ENCODE data around the gene ZFP36L1. TPM values are rescaled to one million over a fixed set of nuclear protein-coding genes. Genes with fewer than 3 reads are reported as not detected.

Gene ZFP36L1
- total and polyA plus RNA-seq, 10 donors, result 65.7 to 443 (median 305) TPM

DNA sequence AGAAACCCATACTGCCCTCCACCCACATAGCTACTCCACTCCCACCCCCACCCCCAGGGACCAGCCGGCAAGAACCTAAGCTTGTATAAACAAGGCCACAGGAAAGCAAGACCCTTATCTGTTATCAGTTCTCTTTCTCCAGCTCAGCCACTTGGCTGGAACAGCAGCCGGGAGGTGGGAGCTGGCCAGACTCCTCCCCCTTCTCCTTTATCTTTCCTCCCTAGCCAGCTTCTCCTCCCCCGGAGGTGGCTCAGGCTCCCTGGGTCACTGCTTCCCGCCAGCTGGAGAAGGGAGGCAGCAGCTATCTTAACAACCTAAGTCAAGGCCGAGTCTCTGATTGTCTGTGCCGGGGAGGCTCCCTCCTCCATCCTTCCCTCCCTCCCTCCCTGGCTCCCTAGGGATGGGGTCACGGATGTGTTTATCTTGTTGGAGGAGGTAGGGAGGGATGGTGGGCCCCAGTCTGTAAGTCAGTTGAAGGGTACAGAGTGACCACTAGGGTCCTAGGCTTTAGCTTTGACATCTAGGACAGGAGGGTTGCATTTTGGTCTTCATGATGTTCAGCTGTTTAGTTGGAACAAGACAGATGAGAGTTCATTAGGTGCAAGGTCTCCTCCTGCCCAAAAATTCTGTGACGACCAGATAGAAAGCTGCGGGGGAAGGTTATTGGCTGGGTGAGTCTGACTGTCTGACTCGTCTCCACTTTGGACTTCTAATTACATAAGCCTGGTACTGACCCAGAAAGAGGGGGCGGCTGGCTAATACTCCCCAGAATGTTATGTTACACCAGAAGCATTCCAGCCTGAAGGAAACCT is 29.7 kb downstream of the ZFP36L1 start:
- no peak overlapping the region for H3K4me3 ChIP-seq
- peak; percentile 83 for DNase-seq
- H3K27ac ChIP-seq, result peak overlapping the region; percentile 27 to 75 (median 63)
- intact Hi-C loops (cut with DNase I; ENCODE audit: low total_unique reads), result no loop called here
- H3K27me3 ChIP-seq (replicated peaks in 1 of 7), result no peaks in the 10 kb centered on the region
- H3K9me3 ChIP-seq, result no peaks in the 10 kb centered on the region
- WGBS, 5 donors, result 40 to 58% (median 57%) methylated on average over 10 to 11 of the region's 11 CpGs
- TF ChIP-seq POLR2A (IDR thresholded peaks at IDR 0.05), result no peak
- peak; percentile 22 to 83 (median 74) for TF ChIP-seq POLR2AphosphoS5 (IDR thresholded peaks at IDR 0.05)
- TF ChIP-seq, protein P1, sequence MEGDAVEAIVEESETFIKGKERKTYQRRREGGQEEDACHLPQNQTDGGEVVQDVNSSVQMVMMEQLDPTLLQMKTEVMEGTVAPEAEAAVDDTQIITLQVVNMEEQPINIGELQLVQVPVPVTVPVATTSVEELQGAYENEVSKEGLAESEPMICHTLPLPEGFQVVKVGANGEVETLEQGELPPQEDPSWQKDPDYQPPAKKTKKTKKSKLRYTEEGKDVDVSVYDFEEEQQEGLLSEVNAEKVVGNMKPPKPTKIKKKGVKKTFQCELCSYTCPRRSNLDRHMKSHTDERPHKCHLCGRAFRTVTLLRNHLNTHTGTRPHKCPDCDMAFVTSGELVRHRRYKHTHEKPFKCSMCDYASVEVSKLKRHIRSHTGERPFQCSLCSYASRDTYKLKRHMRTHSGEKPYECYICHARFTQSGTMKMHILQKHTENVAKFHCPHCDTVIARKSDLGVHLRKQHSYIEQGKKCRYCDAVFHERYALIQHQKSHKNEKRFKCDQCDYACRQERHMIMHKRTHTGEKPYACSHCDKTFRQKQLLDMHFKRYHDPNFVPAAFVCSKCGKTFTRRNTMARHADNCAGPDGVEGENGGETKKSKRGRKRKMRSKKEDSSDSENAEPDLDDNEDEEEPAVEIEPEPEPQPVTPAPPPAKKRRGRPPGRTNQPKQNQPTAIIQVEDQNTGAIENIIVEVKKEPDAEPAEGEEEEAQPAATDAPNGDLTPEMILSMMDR (IDR thresholded peaks at IDR 0.05 in 8 of 11, conservative IDR thresholded peaks at IDR 0.05 in 3 of 11), result peak in 3 of 11 experiments; percentile 21 to 36 (median 23)
- peaks cover 8 to 77% (median 32%) of the 10 kb centered on the region in 6 donors for H3K4me1 ChIP-seq
- H3K36me3 ChIP-seq, result no peaks in the 10 kb centered on the region

DNA sequence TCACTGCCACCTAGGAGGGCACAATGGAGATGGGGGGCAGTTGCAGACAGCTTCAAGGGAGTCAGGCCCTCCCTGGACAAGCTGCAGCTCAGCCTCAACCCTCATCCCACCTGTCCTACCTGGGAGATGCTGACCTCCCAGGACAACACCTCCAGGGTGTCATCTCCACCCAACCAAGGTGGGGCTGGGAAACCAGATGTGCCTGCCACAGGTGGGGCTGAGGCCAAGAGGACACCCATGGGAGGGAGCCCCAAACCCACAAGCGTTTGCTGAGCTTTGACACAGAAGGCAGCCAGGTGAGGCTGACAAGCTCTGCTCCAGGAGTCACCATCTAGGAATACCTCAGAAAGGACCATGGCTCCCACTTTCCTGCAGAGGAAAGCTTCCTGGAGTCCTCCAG is 31.5 kb downstream of the ZFP36L1 start:
- peaks cover 16 to 87% (median 43%) of the 10 kb centered on the region in 6 donors for H3K4me1 ChIP-seq
- WGBS, 5 donors, result 86 to 91% (median 86%) methylated on average over 1 of the region's 1 CpG; no CpG with 5 or more reads in 2 of the 5 donors
- H3K27ac ChIP-seq, result peak overlapping the region in 2 of 8 donors; percentile 32 to 71
- H3K36me3 ChIP-seq, result no peaks in the 10 kb centered on the region
- no peak for TF ChIP-seq POLR2AphosphoS5 (IDR thresholded peaks at IDR 0.05)
- TF ChIP-seq, protein P1 (IDR thresholded peaks at IDR 0.05 in 8 of 11, conservative IDR thresholded peaks at IDR 0.05 in 3 of 11), result no peak
- no peak for TF ChIP-seq POLR2A (IDR thresholded peaks at IDR 0.05)
- no peak for DNase-seq
- intact Hi-C loops (cut with DNase I; ENCODE audit: low total_unique reads), result no loop called here
- no peaks in the 10 kb centered on the region for H3K9me3 ChIP-seq
- H3K27me3 ChIP-seq (replicated peaks in 1 of 7), result no peaks in the 10 kb centered on the region
- no peak overlapping the region for H3K4me3 ChIP-seq

DNA sequence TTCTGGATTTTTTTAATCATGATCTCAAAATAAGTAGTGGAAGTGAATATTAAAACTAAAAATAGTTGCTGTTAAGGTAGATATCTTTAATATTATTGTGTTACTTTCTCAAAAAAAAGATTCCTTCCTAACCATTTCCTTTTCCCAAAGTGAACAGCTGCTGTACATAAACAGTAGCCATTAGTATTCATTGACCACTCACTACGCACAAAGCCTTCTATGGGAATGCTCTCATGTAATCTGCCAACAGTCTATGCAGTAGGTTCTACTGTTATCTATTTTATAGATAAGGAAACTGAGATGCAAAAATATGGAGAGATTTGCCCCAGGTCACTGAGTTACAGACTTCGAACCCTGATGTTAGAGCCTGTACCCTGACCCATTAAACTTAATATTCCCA is 32.1 kb downstream of the ZFP36L1 start:
- no peak for DNase-seq
- Histone ChIP-seq H3K4me1 (peaks cover 16 to 86% (median 42%) of the 10 kb centered on the region in 6 donors), H3K27ac (no peak overlapping the region), H3K36me3 (no peaks in the 10 kb centered on the region), H3K9me3 (no peaks in the 10 kb centered on the region), H3K4me3 (no peak overlapping the region), H3K27me3 (replicated peaks in 1 of 7) (no peaks in the 10 kb centered on the region)
- WGBS, 5 donors, result 89 to 97% (median 91%) methylated on average over 2 of the region's 2 CpGs
- intact Hi-C loops (cut with DNase I; ENCODE audit: low total_unique reads), result no loop called here
- TF ChIP-seq POLR2AphosphoS5 (IDR thresholded peaks at IDR 0.05) (no peak), POLR2A (IDR thresholded peaks at IDR 0.05) (no peak)
- TF ChIP-seq, protein P1 (IDR thresholded peaks at IDR 0.05 in 8 of 11, conservative IDR thresholded peaks at IDR 0.05 in 3 of 11), result no peak

DNA sequence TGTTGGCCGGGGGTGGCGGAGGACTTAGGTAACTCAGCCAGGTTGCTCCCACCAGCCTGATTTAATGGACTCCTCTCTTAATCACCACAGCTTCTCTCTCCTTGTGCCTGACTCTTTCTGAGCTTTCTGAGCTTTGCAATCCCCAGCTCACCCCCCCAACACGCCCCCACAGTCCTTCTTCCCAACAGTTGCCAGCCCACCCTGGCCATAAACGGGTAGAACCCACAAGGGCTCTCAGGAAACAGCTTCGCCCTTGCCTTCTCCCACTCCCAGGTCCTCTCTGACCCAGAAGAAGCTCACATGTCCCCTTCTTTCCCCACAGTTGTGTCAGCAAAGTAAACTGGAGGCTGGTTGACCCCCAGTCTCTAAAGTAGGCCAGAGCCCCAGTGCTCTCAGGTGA is 32.9 kb downstream of the ZFP36L1 start:
- no peak overlapping the region for H3K4me3 ChIP-seq
- H3K27ac ChIP-seq, result peak overlapping the region in 1 of 8 donors; percentile 30
- TF ChIP-seq POLR2A (IDR thresholded peaks at IDR 0.05) (no peak), POLR2AphosphoS5 (IDR thresholded peaks at IDR 0.05) (no peak)
- TF ChIP-seq, protein P1 (IDR thresholded peaks at IDR 0.05 in 8 of 11, conservative IDR thresholded peaks at IDR 0.05 in 3 of 11), result no peak
- WGBS, 5 donors, result 61 to 82% (median 79%) methylated on average over 5 of the region's 5 CpGs
- intact Hi-C loops (cut with DNase I; ENCODE audit: low total_unique reads), result no loop called here
- no peak for DNase-seq
- H3K36me3 ChIP-seq, result no peaks in the 10 kb centered on the region
- H3K27me3 ChIP-seq (replicated peaks in 1 of 7), result no peaks in the 10 kb centered on the region
- H3K9me3 ChIP-seq, result no peaks in the 10 kb centered on the region
- peaks cover 16 to 81% (median 42%) of the 10 kb centered on the region in 6 donors for H3K4me1 ChIP-seq

Data from spleen (tissue), 11 donors.